BLaER1 (cell line): ENCODE data around the gene CNTFR.

Experiments
- H3K27ac ChIP-seq: shearing (Covaris generic); formaldehyde crosslinking; 2 replicates; pipeline ENCODE4 v1.8.1; 2022
- H3K27me3 ChIP-seq: shearing (Covaris generic); formaldehyde crosslinking; 2 replicates; pipeline ENCODE4 v1.8.1; 2022
- H3K36me3 ChIP-seq: shearing (Covaris generic); formaldehyde crosslinking; 2 replicates; pipeline ENCODE4 v1.8.1; 2022
- H3K4me1 ChIP-seq: shearing (Covaris generic); formaldehyde crosslinking; 2 replicates; pipeline ENCODE4 v1.8.1; 2022
- H3K4me2 ChIP-seq: shearing (Covaris generic); formaldehyde crosslinking; 2 replicates; pipeline ENCODE4 v1.8.1; 2022
- H3K4me3 ChIP-seq: shearing (Covaris generic); formaldehyde crosslinking; 2 replicates; pipeline ENCODE4 v1.8.1; 2022
- H3K9ac ChIP-seq: shearing (Covaris generic); formaldehyde crosslinking; 2 replicates; pipeline ENCODE4 v1.8.1; 2022
- H3K9me3 ChIP-seq: shearing (Covaris generic); formaldehyde crosslinking; 2 replicates; pipeline ENCODE4 v1.8.1; 2022
- H4K20me1 ChIP-seq: shearing (Covaris generic); formaldehyde crosslinking; 2 replicates; pipeline ENCODE4 v1.8.1; 2022
- Cebpa-rat ChIP-seq: shearing (Covaris generic); IDR thresholded peaks from 2 replicates; pipeline ENCODE4 v1.8.1; 2022

CNTFR gene

GRCh38 chr9:34555936-34556525 lies 33.5 kb downstream of the CNTFR start:
- Histone ChIP-seq H3K27me3 (peaks cover 30% of the 10 kb centered on the region), H3K27ac (no peak overlapping the region)

GRCh38 chr9:34555500-34555899 lies 34.0 kb downstream of the CNTFR start:
- Histone ChIP-seq H3K4me3 (no peak overlapping the region), H3K27me3 (peaks cover 26% of the 10 kb centered on the region), H3K9me3 (no peaks in the 10 kb centered on the region), H4K20me1 (peaks cover 10% of the 10 kb centered on the region; the same call in 1 of the 2 replicates), H3K27ac (no peak overlapping the region), H3K9ac (no peak overlapping the region), H3K36me3 (no peaks in the 10 kb centered on the region), H3K4me1 (peaks cover 30% of the 10 kb centered on the region), H3K4me2 (no peak overlapping the region)
- no peak for TF ChIP-seq Cebpa-rat

More at GRCh38 chr9:34555936-34556525, 33.5 kb downstream of the CNTFR start:
- peaks cover 10% of the 10 kb centered on the region; the same call in 1 of the 2 replicates for H4K20me1 ChIP-seq
- H3K4me2 ChIP-seq = no peak overlapping the region
- H3K36me3 ChIP-seq = no peaks in the 10 kb centered on the region
- H3K9me3 ChIP-seq = no peaks in the 10 kb centered on the region
- no peak overlapping the region for H3K9ac ChIP-seq
- peaks cover 30% of the 10 kb centered on the region for H3K4me1 ChIP-seq
- H3K4me3 ChIP-seq = no peak overlapping the region
- TF ChIP-seq Cebpa-rat = no peak

GRCh38 chr9:34555002-34555348 lies 34.5 kb downstream of the CNTFR start:
- Histone ChIP-seq H3K4me2 (peak overlapping the region; percentile 55), H3K9me3 (no peaks in the 10 kb centered on the region), H3K27ac (no peak overlapping the region), H3K36me3 (no peaks in the 10 kb centered on the region), H3K27me3 (peaks cover 21% of the 10 kb centered on the region), H4K20me1 (peaks cover 10% of the 10 kb centered on the region; the same call in 1 of the 2 replicates), H3K4me1 (peaks cover 30% of the 10 kb centered on the region), H3K9ac (no peak overlapping the region), H3K4me3 (no peak overlapping the region)
- TF ChIP-seq Cebpa-rat = no peak

DNA sequence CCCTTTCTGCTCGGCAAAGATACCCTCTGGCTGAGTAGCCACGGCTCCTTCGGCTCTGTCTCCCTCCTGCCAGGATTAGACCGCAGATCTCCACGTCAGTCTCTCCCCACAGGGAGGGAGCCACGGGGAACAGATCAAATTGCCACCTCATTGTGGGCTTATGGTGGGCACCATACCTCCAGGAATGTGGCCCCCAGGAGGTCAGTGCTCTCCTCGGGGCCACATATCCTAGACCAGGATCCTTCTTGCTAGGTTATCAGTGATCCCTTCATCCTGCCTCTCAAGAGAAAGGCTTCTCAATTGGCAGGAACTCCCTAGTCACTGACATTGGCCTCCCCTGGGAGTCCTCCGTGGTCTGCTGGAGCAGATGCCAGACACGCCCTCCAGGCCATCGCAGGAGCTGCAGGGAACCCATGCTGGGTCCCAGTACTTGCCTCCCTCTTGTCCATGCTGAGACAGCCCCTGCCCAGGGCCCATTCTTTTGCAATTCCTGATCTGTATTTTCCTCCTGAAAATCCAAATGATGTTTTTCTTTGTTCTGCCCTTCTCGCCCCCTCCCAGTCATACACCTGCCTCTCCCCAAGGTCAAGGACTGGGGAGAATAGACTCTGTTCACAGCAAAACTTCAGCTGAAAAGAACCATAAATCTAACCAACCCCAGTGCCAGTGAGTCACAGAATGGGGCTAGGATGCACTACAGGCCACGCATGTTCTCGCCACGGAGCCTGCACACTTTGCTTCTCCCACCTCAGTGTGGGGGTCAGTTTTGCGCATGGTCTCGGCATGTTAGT lies 35.1 kb downstream of the CNTFR start:
- peaks cover 15% of the 10 kb centered on the region for H3K27me3 ChIP-seq
- H4K20me1 ChIP-seq = peaks cover 10% of the 10 kb centered on the region; the same call in 1 of the 2 replicates
- no peak for TF ChIP-seq Cebpa-rat

GRCh38 chr9:34553511-34554021 lies 36.0 kb downstream of the CNTFR start:
- Histone ChIP-seq H3K4me3 (no peak overlapping the region), H3K4me1 (peaks cover 30% of the 10 kb centered on the region), H3K27me3 (peaks cover 6% of the 10 kb centered on the region), H3K36me3 (no peaks in the 10 kb centered on the region), H3K27ac (no peak overlapping the region), H4K20me1 (peaks cover 10% of the 10 kb centered on the region; the same call in 1 of the 2 replicates), H3K9me3 (no peaks in the 10 kb centered on the region), H3K4me2 (peak overlapping the region; percentile 55), H3K9ac (no peak overlapping the region)
- no peak for TF ChIP-seq Cebpa-rat

More for the DNA sequence above, 35.1 kb downstream of the CNTFR start:
- H3K9me3 ChIP-seq = no peaks in the 10 kb centered on the region
- peaks cover 30% of the 10 kb centered on the region for H3K4me1 ChIP-seq
- H3K36me3 ChIP-seq = no peaks in the 10 kb centered on the region
- no peak overlapping the region for H3K9ac ChIP-seq
- H3K27ac ChIP-seq = no peak overlapping the region
- peak overlapping the region; percentile 55 for H3K4me2 ChIP-seq
- no peak overlapping the region for H3K4me3 ChIP-seq

DNA sequence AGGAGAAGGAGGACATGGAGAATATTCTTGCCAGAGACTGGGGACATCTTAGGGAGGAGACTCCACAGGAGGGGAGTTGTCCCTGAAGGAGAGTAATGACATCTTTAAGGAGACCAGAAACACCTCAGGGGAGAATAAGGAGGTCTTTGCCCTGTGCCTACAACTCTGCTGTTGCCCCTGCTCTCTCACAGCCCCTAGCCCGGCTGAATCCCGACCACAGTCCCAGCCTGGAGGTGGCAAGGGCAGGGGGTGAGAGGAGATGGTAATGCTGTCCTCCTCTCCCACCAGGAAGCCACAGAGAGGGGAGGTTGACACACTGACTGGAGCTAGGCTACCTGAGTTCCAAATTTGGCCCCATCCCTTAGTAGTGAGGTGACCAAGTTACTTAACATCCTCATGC lies 36.5 kb downstream of the CNTFR start:
- Histone ChIP-seq H3K36me3 (no peaks in the 10 kb centered on the region), H3K4me1 (peaks cover 30% of the 10 kb centered on the region), H3K4me2 (peak overlapping the region; percentile 55), H3K4me3 (no peak overlapping the region), H3K9ac (no peak overlapping the region), H3K27me3 (0 out of 2 replicates have a peak, but pooled peaks cover under 1% of the 10 kb centered on the region), H4K20me1 (peaks cover 10% of the 10 kb centered on the region; the same call in 1 of the 2 replicates), H3K9me3 (no peaks in the 10 kb centered on the region), H3K27ac (no peak overlapping the region)
- TF ChIP-seq Cebpa-rat = no peak

GRCh38 chr9:34552606-34552981 lies 36.9 kb downstream of the CNTFR start:
- TF ChIP-seq Cebpa-rat = no peak
- H3K4me2 ChIP-seq = peak overlapping the region; percentile 11; the same call in 1 of the 2 replicates
- peaks cover 30% of the 10 kb centered on the region for H3K4me1 ChIP-seq
- no peak overlapping the region for H3K27ac ChIP-seq
- no peak overlapping the region for H3K4me3 ChIP-seq
- no peaks in the 10 kb centered on the region for H3K27me3 ChIP-seq
- H3K9me3 ChIP-seq = no peaks in the 10 kb centered on the region
- H4K20me1 ChIP-seq = peaks cover 10% of the 10 kb centered on the region; the same call in 1 of the 2 replicates
- no peaks in the 10 kb centered on the region for H3K36me3 ChIP-seq
- H3K9ac ChIP-seq = no peak overlapping the region

DNA sequence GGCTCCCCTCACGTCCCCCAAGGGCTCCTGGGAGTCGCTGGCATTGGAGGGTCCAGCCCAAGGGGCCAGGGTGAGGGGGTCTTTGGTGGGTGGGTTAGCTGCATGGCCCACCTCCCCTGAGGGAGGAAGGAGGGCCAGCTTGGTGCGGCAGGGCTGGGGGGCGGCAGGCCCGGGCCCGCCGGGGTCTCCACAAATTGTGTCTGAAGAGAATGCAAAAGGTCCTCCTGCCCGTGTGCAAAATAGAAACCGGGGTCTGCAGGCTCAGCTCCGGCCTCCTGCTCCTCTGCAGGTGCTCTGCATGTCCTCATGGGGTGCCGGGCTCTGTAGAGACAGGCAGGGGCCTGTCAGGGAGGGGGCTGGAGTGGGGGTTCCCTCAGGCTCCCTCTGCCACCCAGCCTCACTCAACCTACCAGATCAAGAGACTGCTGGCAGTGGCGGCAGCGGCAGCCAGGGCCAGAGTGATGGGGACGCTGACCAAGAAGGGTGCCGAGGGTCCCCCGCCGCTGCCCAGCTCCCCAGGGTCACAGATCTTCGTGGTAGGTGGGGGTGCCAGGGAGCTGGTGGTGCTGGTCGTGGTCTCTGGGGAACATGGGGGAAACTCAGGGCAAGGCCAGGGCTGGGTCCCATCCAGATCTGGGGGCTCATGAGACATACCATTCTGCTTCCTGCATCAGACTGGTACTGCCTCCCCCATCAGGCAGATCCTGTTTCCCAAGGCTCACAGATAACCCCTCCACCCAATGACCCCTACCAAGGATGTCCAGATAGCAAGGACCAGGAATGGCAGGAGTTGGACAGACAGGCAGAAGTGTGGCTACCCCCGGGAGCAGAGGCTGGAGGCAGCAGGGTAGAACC lies 37.5 kb downstream of the CNTFR start:
- peaks cover 30% of the 10 kb centered on the region for H3K4me1 ChIP-seq
- no peak overlapping the region for H3K27ac ChIP-seq
- peaks cover 10% of the 10 kb centered on the region; the same call in 1 of the 2 replicates for H4K20me1 ChIP-seq
- TF ChIP-seq Cebpa-rat = no peak
- H3K9ac ChIP-seq = no peak overlapping the region
- H3K27me3 ChIP-seq = no peaks in the 10 kb centered on the region
- no peaks in the 10 kb centered on the region for H3K9me3 ChIP-seq
- no peaks in the 10 kb centered on the region for H3K36me3 ChIP-seq
- H3K4me3 ChIP-seq = no peak overlapping the region
- H3K4me2 ChIP-seq = peak overlapping the region; percentile 11; the same call in 1 of the 2 replicates

GRCh38 chr9:34550681-34551270 lies 38.7 kb downstream of the CNTFR start:
- no peaks in the 10 kb centered on the region for H3K27me3 ChIP-seq
- no peak for TF ChIP-seq Cebpa-rat
- H3K4me2 ChIP-seq = no peak overlapping the region
- H4K20me1 ChIP-seq = peaks cover 10% of the 10 kb centered on the region; the same call in 1 of the 2 replicates
- no peaks in the 10 kb centered on the region for H3K36me3 ChIP-seq
- H3K4me1 ChIP-seq = peaks cover 30% of the 10 kb centered on the region
- H3K27ac ChIP-seq = no peak overlapping the region
- no peaks in the 10 kb centered on the region for H3K9me3 ChIP-seq
- H3K4me3 ChIP-seq = no peak overlapping the region
- no peak overlapping the region for H3K9ac ChIP-seq
